PFSK-1 (cell line): ENCODE measurements around the gene MOAP1.

Source experiments
- FOXP2 ChIP-seq: optimal IDR thresholded peaks from 2 replicates; pipeline ENCODE3; 2011; ENCODE audit warnings: borderline replicate concordance, control low read depth, inconsistent platforms; ENCODE audit not compliant: insufficient read depth; ENCODE audit errors: extremely low read length, extremely low read depth
- POLR2AphosphoS5 ChIP-seq: IDR thresholded peaks from 2 replicates; pipeline ENCODE4 v1.6.1; 2012; ENCODE audit warnings: low read depth, mild to moderate bottlenecking, control low read depth, low read length, moderate library complexity
- SIN3A ChIP-seq: IDR thresholded peaks from 2 replicates; pipeline ENCODE4 v1.6.1; 2012; ENCODE audit warnings: mild to moderate bottlenecking, low read length, moderate library complexity, borderline replicate concordance; ENCODE audit not compliant: insufficient read depth
- TAF1 ChIP-seq: IDR thresholded peaks from 2 replicates; pipeline ENCODE4 v1.6.1; 2012; ENCODE audit warnings: low read length, control low read depth, borderline replicate concordance; ENCODE audit not compliant: insufficient read depth
- TF ChIP-seq, protein P1 (sequence below), 2 experiments: IDR thresholded peaks; 2 replicates each; pipeline versions ENCODE4 v1.6.1 to v1.8.0; 2011 to 2012; ENCODE audit warnings: low read depth in 2 of 2, low read length in 2 of 2, control low read depth in 1 of 2, inconsistent platforms in 1 of 2, mild to moderate bottlenecking in 1 of 2, moderate library complexity in 1 of 2; ENCODE audit not compliant: insufficient read depth in 1 of 2

The MOAP1 gene

DNA sequence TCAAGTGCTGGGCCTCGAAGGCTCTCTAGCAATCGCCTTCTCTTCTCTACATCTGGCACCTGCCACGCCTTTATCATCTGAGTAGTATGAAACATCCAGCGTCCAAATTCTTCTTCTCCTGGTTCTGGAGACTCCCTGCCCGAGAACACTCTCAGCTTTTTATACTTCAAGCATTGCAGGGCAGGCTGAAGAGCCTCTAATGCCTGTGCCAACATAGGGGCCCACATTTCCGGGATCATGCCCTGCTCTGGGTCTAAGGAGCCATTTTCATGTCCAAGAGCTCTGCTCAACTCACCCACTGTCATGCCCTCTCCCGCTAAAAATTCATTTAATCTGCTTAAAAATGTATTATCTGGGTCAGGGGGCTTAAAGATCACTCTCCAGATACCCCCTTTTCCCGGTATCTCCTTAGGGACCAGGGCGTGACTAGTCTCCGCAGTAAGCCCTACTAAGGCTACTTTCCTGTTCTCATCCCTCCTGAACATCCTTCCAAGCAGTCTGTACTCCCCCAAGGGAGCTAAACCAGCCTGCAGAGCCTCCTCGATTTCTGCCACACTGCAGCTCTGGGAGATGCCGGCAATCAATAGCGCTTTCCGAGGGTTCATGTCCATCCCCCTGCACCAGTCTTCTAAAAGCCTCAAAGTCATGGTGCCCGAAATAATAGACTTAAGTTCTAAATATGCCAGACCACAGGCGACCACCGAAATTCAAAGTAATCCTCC is 940 bp downstream of the MOAP1 start:
- TF ChIP-seq SIN3A (no peak), FOXP2 (no peak), TAF1 (no peak)

GRCh38 chr14:93175492-93175891 is 9.2 kb downstream of the MOAP1 start:
- TF ChIP-seq POLR2AphosphoS5 (no peak), SIN3A (no peak), TAF1 (no peak), FOXP2 (no peak)
- TF ChIP-seq, protein P1, sequence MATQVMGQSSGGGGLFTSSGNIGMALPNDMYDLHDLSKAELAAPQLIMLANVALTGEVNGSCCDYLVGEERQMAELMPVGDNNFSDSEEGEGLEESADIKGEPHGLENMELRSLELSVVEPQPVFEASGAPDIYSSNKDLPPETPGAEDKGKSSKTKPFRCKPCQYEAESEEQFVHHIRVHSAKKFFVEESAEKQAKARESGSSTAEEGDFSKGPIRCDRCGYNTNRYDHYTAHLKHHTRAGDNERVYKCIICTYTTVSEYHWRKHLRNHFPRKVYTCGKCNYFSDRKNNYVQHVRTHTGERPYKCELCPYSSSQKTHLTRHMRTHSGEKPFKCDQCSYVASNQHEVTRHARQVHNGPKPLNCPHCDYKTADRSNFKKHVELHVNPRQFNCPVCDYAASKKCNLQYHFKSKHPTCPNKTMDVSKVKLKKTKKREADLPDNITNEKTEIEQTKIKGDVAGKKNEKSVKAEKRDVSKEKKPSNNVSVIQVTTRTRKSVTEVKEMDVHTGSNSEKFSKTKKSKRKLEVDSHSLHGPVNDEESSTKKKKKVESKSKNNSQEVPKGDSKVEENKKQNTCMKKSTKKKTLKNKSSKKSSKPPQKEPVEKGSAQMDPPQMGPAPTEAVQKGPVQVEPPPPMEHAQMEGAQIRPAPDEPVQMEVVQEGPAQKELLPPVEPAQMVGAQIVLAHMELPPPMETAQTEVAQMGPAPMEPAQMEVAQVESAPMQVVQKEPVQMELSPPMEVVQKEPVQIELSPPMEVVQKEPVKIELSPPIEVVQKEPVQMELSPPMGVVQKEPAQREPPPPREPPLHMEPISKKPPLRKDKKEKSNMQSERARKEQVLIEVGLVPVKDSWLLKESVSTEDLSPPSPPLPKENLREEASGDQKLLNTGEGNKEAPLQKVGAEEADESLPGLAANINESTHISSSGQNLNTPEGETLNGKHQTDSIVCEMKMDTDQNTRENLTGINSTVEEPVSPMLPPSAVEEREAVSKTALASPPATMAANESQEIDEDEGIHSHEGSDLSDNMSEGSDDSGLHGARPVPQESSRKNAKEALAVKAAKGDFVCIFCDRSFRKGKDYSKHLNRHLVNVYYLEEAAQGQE (IDR thresholded peaks at IDR 0.05; ENCODE audit: insufficient read depth in 1 of 2, low read depth in 2 of 2, low read length in 2 of 2): no peak

- TF ChIP-seq TAF1 (no peak), FOXP2 (no peak), SIN3A (no peak)
- TF ChIP-seq, protein P1 (IDR thresholded peaks at IDR 0.05; ENCODE audit: insufficient read depth in 1 of 2, low read depth in 2 of 2, low read length in 2 of 2): no peak
Measured at GRCh38 chr14:93173943-93174395, 10.7 kb downstream of the MOAP1 start.

- TF ChIP-seq TAF1 (no peak), FOXP2 (no peak), POLR2AphosphoS5 (no peak), SIN3A (no peak)
- TF ChIP-seq, protein P1 (IDR thresholded peaks at IDR 0.05; ENCODE audit: insufficient read depth in 1 of 2, low read depth in 2 of 2, low read length in 2 of 2): no peak
Measured at GRCh38 chr14:93171376-93171775, 13.3 kb downstream of the MOAP1 start.

- TF ChIP-seq SIN3A: no peak
- no peak for TF ChIP-seq FOXP2
- TF ChIP-seq, protein P1 (IDR thresholded peaks at IDR 0.05; ENCODE audit: insufficient read depth in 1 of 2, low read depth in 2 of 2, low read length in 2 of 2): no peak
- TF ChIP-seq TAF1: no peak
- TF ChIP-seq POLR2AphosphoS5: no peak
Measured at GRCh38 chr14:93163564-93163963, 21.1 kb downstream of the MOAP1 start.
